BLaER1 (cell line): ENCODE data around the gene HS3ST2.

Experiments
- H3K27ac ChIP-seq: shearing (Covaris generic); formaldehyde crosslinking; 2 replicates; pipeline ENCODE4 v1.8.1; 2022
- H3K27me3 ChIP-seq: shearing (Covaris generic); formaldehyde crosslinking; 2 replicates; pipeline ENCODE4 v1.8.1; 2022
- H3K36me3 ChIP-seq: shearing (Covaris generic); formaldehyde crosslinking; 2 replicates; pipeline ENCODE4 v1.8.1; 2022
- H3K4me1 ChIP-seq: shearing (Covaris generic); formaldehyde crosslinking; 2 replicates; pipeline ENCODE4 v1.8.1; 2022
- H3K4me2 ChIP-seq: shearing (Covaris generic); formaldehyde crosslinking; 2 replicates; pipeline ENCODE4 v1.8.1; 2022
- H3K4me3 ChIP-seq: shearing (Covaris generic); formaldehyde crosslinking; 2 replicates; pipeline ENCODE4 v1.8.1; 2022
- H3K9ac ChIP-seq: shearing (Covaris generic); formaldehyde crosslinking; 2 replicates; pipeline ENCODE4 v1.8.1; 2022
- H3K9me3 ChIP-seq: shearing (Covaris generic); formaldehyde crosslinking; 2 replicates; pipeline ENCODE4 v1.8.1; 2022
- H4K20me1 ChIP-seq: shearing (Covaris generic); formaldehyde crosslinking; 2 replicates; pipeline ENCODE4 v1.8.1; 2022
- Cebpa-rat ChIP-seq: shearing (Covaris generic); IDR thresholded peaks from 2 replicates; pipeline ENCODE4 v1.8.1; 2022

The HS3ST2 gene

GRCh38 chr16:22868593-22869224 lies 54.7 kb downstream of the HS3ST2 start:
- no peak overlapping the region for H3K9ac ChIP-seq
- no peak for TF ChIP-seq Cebpa-rat
- H3K4me3 ChIP-seq = no peak overlapping the region
- no peaks in the 10 kb centered on the region for H3K27me3 ChIP-seq
- H3K27ac ChIP-seq = no peak overlapping the region
- H3K9me3 ChIP-seq = no peaks in the 10 kb centered on the region
- no peaks in the 10 kb centered on the region for H4K20me1 ChIP-seq
- H3K36me3 ChIP-seq = no peaks in the 10 kb centered on the region
- no peaks in the 10 kb centered on the region for H3K4me1 ChIP-seq
- no peak overlapping the region for H3K4me2 ChIP-seq

GRCh38 chr16:22871861-22872260 lies 57.9 kb downstream of the HS3ST2 start:
- H4K20me1 ChIP-seq = no peaks in the 10 kb centered on the region
- no peaks in the 10 kb centered on the region for H3K4me1 ChIP-seq
- no peaks in the 10 kb centered on the region for H3K9me3 ChIP-seq
- no peak overlapping the region for H3K9ac ChIP-seq
- H3K27ac ChIP-seq = no peak overlapping the region
- H3K27me3 ChIP-seq = no peaks in the 10 kb centered on the region
- H3K36me3 ChIP-seq = no peaks in the 10 kb centered on the region
- no peak for TF ChIP-seq Cebpa-rat
- no peak overlapping the region for H3K4me3 ChIP-seq
- H3K4me2 ChIP-seq = no peak overlapping the region

GRCh38 chr16:22874394-22874793 lies 60.4 kb downstream of the HS3ST2 start:
- TF ChIP-seq Cebpa-rat = no peak
- Histone ChIP-seq H3K27ac (no peak overlapping the region), H3K4me2 (no peak overlapping the region), H3K4me3 (no peak overlapping the region), H3K9ac (no peak overlapping the region), H3K4me1 (no peaks in the 10 kb centered on the region), H3K9me3 (no peaks in the 10 kb centered on the region), H3K27me3 (no peaks in the 10 kb centered on the region), H3K36me3 (no peaks in the 10 kb centered on the region), H4K20me1 (no peaks in the 10 kb centered on the region)

GRCh38 chr16:22878955-22879354 lies 65.0 kb downstream of the HS3ST2 start:
- Histone ChIP-seq H3K4me1 (no peaks in the 10 kb centered on the region), H4K20me1 (no peaks in the 10 kb centered on the region), H3K4me3 (no peak overlapping the region), H3K27me3 (no peaks in the 10 kb centered on the region), H3K9ac (no peak overlapping the region), H3K4me2 (no peak overlapping the region), H3K9me3 (no peaks in the 10 kb centered on the region), H3K27ac (no peak overlapping the region), H3K36me3 (no peaks in the 10 kb centered on the region)
- no peak for TF ChIP-seq Cebpa-rat

GRCh38 chr16:22879466-22879865 lies 65.5 kb downstream of the HS3ST2 start:
- Histone ChIP-seq H4K20me1 (no peaks in the 10 kb centered on the region), H3K4me1 (no peaks in the 10 kb centered on the region), H3K36me3 (no peaks in the 10 kb centered on the region), H3K4me3 (no peak overlapping the region), H3K27me3 (no peaks in the 10 kb centered on the region), H3K9ac (no peak overlapping the region), H3K9me3 (no peaks in the 10 kb centered on the region), H3K4me2 (no peak overlapping the region), H3K27ac (no peak overlapping the region)
- no peak for TF ChIP-seq Cebpa-rat

GRCh38 chr16:22882981-22883380 lies 69.0 kb downstream of the HS3ST2 start:
- Histone ChIP-seq H3K4me3 (no peak overlapping the region), H3K9ac (no peak overlapping the region), H3K27ac (no peak overlapping the region), H3K4me2 (no peak overlapping the region), H3K4me1 (no peaks in the 10 kb centered on the region), H3K9me3 (no peaks in the 10 kb centered on the region), H3K36me3 (no peaks in the 10 kb centered on the region), H4K20me1 (no peaks in the 10 kb centered on the region), H3K27me3 (no peaks in the 10 kb centered on the region)
- no peak for TF ChIP-seq Cebpa-rat

- H3K4me3 ChIP-seq = no peak overlapping the region
- no peaks in the 10 kb centered on the region for H3K36me3 ChIP-seq
- no peak overlapping the region for H3K4me2 ChIP-seq
- no peaks in the 10 kb centered on the region for H3K9me3 ChIP-seq
- no peak for TF ChIP-seq Cebpa-rat
- no peak overlapping the region for H3K9ac ChIP-seq
- no peaks in the 10 kb centered on the region for H4K20me1 ChIP-seq
- H3K27me3 ChIP-seq = no peaks in the 10 kb centered on the region
- H3K4me1 ChIP-seq = no peaks in the 10 kb centered on the region
- no peak overlapping the region for H3K27ac ChIP-seq
Measured at GRCh38 chr16:22885951-22886350, 72.0 kb downstream of the HS3ST2 start.

GRCh38 chr16:22886927-22887326 lies 73.0 kb downstream of the HS3ST2 start:
- Histone ChIP-seq H3K27me3 (no peaks in the 10 kb centered on the region), H3K9me3 (no peaks in the 10 kb centered on the region), H3K4me3 (no peak overlapping the region), H3K9ac (no peak overlapping the region), H3K36me3 (no peaks in the 10 kb centered on the region), H3K4me1 (no peaks in the 10 kb centered on the region), H4K20me1 (no peaks in the 10 kb centered on the region), H3K27ac (no peak overlapping the region), H3K4me2 (no peak overlapping the region)
- no peak for TF ChIP-seq Cebpa-rat

GRCh38 chr16:22887445-22887844 lies 73.5 kb downstream of the HS3ST2 start:
- Histone ChIP-seq H3K27me3 (no peaks in the 10 kb centered on the region), H4K20me1 (no peaks in the 10 kb centered on the region), H3K9ac (no peak overlapping the region), H3K36me3 (no peaks in the 10 kb centered on the region), H3K4me2 (no peak overlapping the region), H3K27ac (no peak overlapping the region), H3K4me1 (no peaks in the 10 kb centered on the region), H3K9me3 (no peaks in the 10 kb centered on the region), H3K4me3 (no peak overlapping the region)
- no peak for TF ChIP-seq Cebpa-rat

- Histone ChIP-seq H3K4me2 (no peak overlapping the region), H3K9me3 (no peaks in the 10 kb centered on the region), H3K4me3 (no peak overlapping the region), H3K36me3 (no peaks in the 10 kb centered on the region), H3K4me1 (no peaks in the 10 kb centered on the region), H3K9ac (no peak overlapping the region), H4K20me1 (no peaks in the 10 kb centered on the region), H3K27ac (no peak overlapping the region), H3K27me3 (no peaks in the 10 kb centered on the region)
- TF ChIP-seq Cebpa-rat = no peak
Measured at GRCh38 chr16:22888791-22889190, 74.8 kb downstream of the HS3ST2 start.

GRCh38 chr16:22890976-22891375 lies 77.0 kb downstream of the HS3ST2 start:
- no peaks in the 10 kb centered on the region for H3K4me1 ChIP-seq
- H3K9me3 ChIP-seq = no peaks in the 10 kb centered on the region
- H3K4me2 ChIP-seq = no peak overlapping the region
- TF ChIP-seq Cebpa-rat = no peak
- no peaks in the 10 kb centered on the region for H3K27me3 ChIP-seq
- H3K27ac ChIP-seq = no peak overlapping the region
- H3K9ac ChIP-seq = no peak overlapping the region
- H3K36me3 ChIP-seq = no peaks in the 10 kb centered on the region
- H4K20me1 ChIP-seq = no peaks in the 10 kb centered on the region
- no peak overlapping the region for H3K4me3 ChIP-seq
